Ovary (tissue), 3 donors: Measurements from ENCODE around the gene DUSP1.

ENCODE experiments used
- CTCF ChIP-seq, 3 donors: fragments of 450-650 bp in 2 of 3; fragments of 200-600 bp in 1 of 3; IDR thresholded peaks; one replicate each; pipeline versions ENCODE4 v1.5.1 to v1.8.0; 2016 to 2022; ENCODE audit warnings: antibody characterized with exemption in 3 of 3, mild to moderate bottlenecking in 1 of 3
- EP300 ChIP-seq: sonication (generic); formaldehyde crosslinking; IDR thresholded peaks from one replicate; pipeline ENCODE4 v1.6.1; 2017; ENCODE audit warnings: antibody characterized with exemption
- donor health status: DM: no; HTN: no; CAD: no.

- TF ChIP-seq CTCF (IDR thresholded peaks at IDR 0.05) (no peak), EP300 (no peak)
These were observed 52.4 kb downstream of the DUSP1 start for GRCh38 chr5:172718527-172719114.
